Fibroblast of lung (primary cell): ENCODE measurements around the gene ME1. TPM values are rescaled to one million over a fixed set of nuclear protein-coding genes. Genes with fewer than 3 reads are reported as not detected.
"Not testable (repeated sequence)": the region's sequence is repeated elsewhere in the genome, so short reads cannot be mapped to it uniquely, and the experiment has no call there.

ENCODE experiments used
- DNase-seq, 2 donors: peaks; one replicate each; pipeline versions ENCODE4 v3.0.0 to v3.0.0-alpha.2; 2010; ENCODE audit warnings: low read depth in 2 of 2
- H2AFZ ChIP-seq: 2 replicates; pipeline ENCODE4 v1.5.1; 2012; ENCODE audit warnings: low read length, control low read depth, inconsistent platforms
- H3K27ac ChIP-seq: 2 replicates; pipeline ENCODE4 v1.5.1; 2011; ENCODE audit warnings: low read length, control low read depth; ENCODE audit not compliant: insufficient read depth
- H3K27me3 ChIP-seq: 2 replicates; pipeline ENCODE4 v1.5.1; 2011; ENCODE audit warnings: mild to moderate bottlenecking, low read length; ENCODE audit not compliant: control insufficient read depth, insufficient read depth
- H3K36me3 ChIP-seq: 2 replicates; pipeline ENCODE4 v1.5.1; 2011; ENCODE audit warnings: low read length; ENCODE audit not compliant: control insufficient read depth, insufficient read depth
- H3K4me1 ChIP-seq: 2 replicates; pipeline ENCODE4 v1.5.1; 2011; ENCODE audit warnings: low read length; ENCODE audit not compliant: control insufficient read depth, insufficient read depth; ENCODE audit errors: extremely low read depth
- H3K4me2 ChIP-seq: 2 replicates; pipeline ENCODE4 v1.5.1; 2011; ENCODE audit warnings: low read length, control low read depth; ENCODE audit not compliant: insufficient read depth; ENCODE audit errors: extremely low read depth
- H3K4me3 ChIP-seq, 4 experiments: fragments of 200-600 bp in 1 of 4; sonication (generic) in 1 of 4; replicated peaks in 1 of 4; 2 replicates each; pipeline ENCODE4 v1.5.1; 2011 to 2016; ENCODE audit warnings: low read length in 4 of 4, low read depth in 3 of 4, mild to moderate bottlenecking in 3 of 4, control low read depth in 2 of 4, inconsistent platforms in 1 of 4, mixed read lengths in 1 of 4; ENCODE audit not compliant: insufficient read depth in 1 of 4; ENCODE audit errors: control extremely low read depth in 1 of 4
- H3K79me2 ChIP-seq: 2 replicates; pipeline ENCODE4 v1.5.1; 2012; ENCODE audit warnings: mild to moderate bottlenecking, low read length, inconsistent platforms; ENCODE audit not compliant: control insufficient read depth, insufficient read depth
- H3K9ac ChIP-seq: 2 replicates; pipeline ENCODE4 v1.5.1; 2011; ENCODE audit warnings: mild to moderate bottlenecking, low read length, control low read depth; ENCODE audit not compliant: insufficient read depth
- H3K9me3 ChIP-seq: 2 replicates; pipeline ENCODE4 v1.5.1; 2012; ENCODE audit warnings: low read depth, low read length; ENCODE audit not compliant: control insufficient read depth, insufficient read depth
- H4K20me1 ChIP-seq: 2 replicates; pipeline ENCODE4 v1.5.1; 2011; ENCODE audit warnings: low read length; ENCODE audit not compliant: control insufficient read depth, insufficient read depth; ENCODE audit errors: extremely low read depth
- EZH2 ChIP-seq: IDR thresholded peaks from 2 replicates; pipeline ENCODE4 v1.5.1; 2012; ENCODE audit warnings: low read length, control low read depth, mild to moderate bottlenecking; ENCODE audit errors: missing control alignments
- polyA plus RNA-seq, 2 donors: library from polyadenylated mRNA; depleted of rRNA in 1 of 2; stranded (reverse) in 1 of 2; unstranded in 1 of 2; fragments of >200 nt; gene quantifications; 2 replicates each; pipeline ENCODE4 v1.2.1, GENCODE V29; 2011 to 2012; ENCODE audit warnings: missing spikeins in 1 of 2
- total RNA-seq: library from RNA; depleted of rRNA; stranded (reverse); fragments of >200 nt; gene quantifications from 2 replicates; pipeline ENCODE4 v1.2.1, GENCODE V29; 2014
- TF ChIP-seq, protein P1 (sequence below), 2 donors: IDR thresholded peaks in 1 of 2; conservative IDR thresholded peaks in 1 of 2; 1 replicate in 1 of 2; 2 replicates in 1 of 2; pipeline ENCODE4 v1.5.1; 2011 to 2012; ENCODE audit warnings: low read length in 2 of 2, control low read depth in 1 of 2, inconsistent platforms in 1 of 2, low read depth in 1 of 2, mild to moderate bottlenecking in 1 of 2

ME1 gene
- total and polyA plus RNA-seq, 2 donors (not counting 1 experiment from before 2014, with no cell fraction given) = 35.8 to 44.3 TPM

DNA sequence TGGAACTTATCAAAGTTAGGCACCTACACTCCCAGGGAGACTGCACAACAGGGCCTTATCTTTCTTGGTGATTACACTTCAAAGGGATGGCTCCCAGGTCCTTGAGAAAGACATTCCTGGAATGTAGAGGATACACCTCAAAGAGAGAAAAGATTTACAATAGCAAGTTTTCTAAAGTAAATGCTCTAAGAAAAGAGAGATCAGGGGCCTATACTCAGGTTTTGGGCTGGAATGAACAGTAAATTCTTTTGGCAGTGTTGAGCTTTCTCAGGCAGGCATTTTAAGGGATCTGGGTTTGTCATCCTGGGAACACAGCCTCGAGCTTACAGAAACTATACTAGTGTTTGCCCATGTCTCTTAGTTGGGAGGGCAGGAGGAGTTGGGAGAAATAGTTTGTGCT lies 31.7 kb upstream of the ME1 start:
- Histone ChIP-seq H3K79me2 (no peaks in the 10 kb centered on the region), H3K9ac (no peak overlapping the region), H3K36me3 (no peaks in the 10 kb centered on the region), H3K4me1 (no peaks in the 10 kb centered on the region), H3K27ac (no peak overlapping the region), H4K20me1 (no peaks in the 10 kb centered on the region), H3K4me2 (no peak overlapping the region), H3K27me3 (no peaks in the 10 kb centered on the region), H3K4me3 (no peak overlapping the region), H2AFZ (no peak overlapping the region), H3K9me3 (no peaks in the 10 kb centered on the region)
- DNase-seq = no peak
- no peak for TF ChIP-seq EZH2
- TF ChIP-seq, protein P1, sequence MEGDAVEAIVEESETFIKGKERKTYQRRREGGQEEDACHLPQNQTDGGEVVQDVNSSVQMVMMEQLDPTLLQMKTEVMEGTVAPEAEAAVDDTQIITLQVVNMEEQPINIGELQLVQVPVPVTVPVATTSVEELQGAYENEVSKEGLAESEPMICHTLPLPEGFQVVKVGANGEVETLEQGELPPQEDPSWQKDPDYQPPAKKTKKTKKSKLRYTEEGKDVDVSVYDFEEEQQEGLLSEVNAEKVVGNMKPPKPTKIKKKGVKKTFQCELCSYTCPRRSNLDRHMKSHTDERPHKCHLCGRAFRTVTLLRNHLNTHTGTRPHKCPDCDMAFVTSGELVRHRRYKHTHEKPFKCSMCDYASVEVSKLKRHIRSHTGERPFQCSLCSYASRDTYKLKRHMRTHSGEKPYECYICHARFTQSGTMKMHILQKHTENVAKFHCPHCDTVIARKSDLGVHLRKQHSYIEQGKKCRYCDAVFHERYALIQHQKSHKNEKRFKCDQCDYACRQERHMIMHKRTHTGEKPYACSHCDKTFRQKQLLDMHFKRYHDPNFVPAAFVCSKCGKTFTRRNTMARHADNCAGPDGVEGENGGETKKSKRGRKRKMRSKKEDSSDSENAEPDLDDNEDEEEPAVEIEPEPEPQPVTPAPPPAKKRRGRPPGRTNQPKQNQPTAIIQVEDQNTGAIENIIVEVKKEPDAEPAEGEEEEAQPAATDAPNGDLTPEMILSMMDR (conservative IDR thresholded peaks at IDR 0.05 in 1 of 2, IDR thresholded peaks at IDR 0.05 in 1 of 2; ENCODE audit: low read depth in 1 of 2, low read length in 2 of 2) = no peak

GRCh38 chr6:83461438-83461837 lies 30.6 kb upstream of the ME1 start:
- no peaks in the 10 kb centered on the region for H3K36me3 ChIP-seq
- no peak overlapping the region for H3K27ac ChIP-seq
- no peak overlapping the region for H3K4me2 ChIP-seq
- no peak overlapping the region for H3K4me3 ChIP-seq
- no peaks in the 10 kb centered on the region for H4K20me1 ChIP-seq
- no peaks in the 10 kb centered on the region for H3K27me3 ChIP-seq
- H3K4me1 ChIP-seq = no peaks in the 10 kb centered on the region
- H3K79me2 ChIP-seq = no peaks in the 10 kb centered on the region
- H3K9ac ChIP-seq = no peak overlapping the region
- no peak overlapping the region for H2AFZ ChIP-seq
- no peak for DNase-seq
- TF ChIP-seq EZH2 = no peak
- TF ChIP-seq, protein P1 (conservative IDR thresholded peaks at IDR 0.05 in 1 of 2, IDR thresholded peaks at IDR 0.05 in 1 of 2; ENCODE audit: low read depth in 1 of 2, low read length in 2 of 2) = no peak
- no peaks in the 10 kb centered on the region for H3K9me3 ChIP-seq

GRCh38 chr6:83459663-83460062 lies 28.8 kb upstream of the ME1 start:
- Histone ChIP-seq H3K27me3 (no peaks in the 10 kb centered on the region), H3K4me1 (no peaks in the 10 kb centered on the region), H3K9me3 (no peaks in the 10 kb centered on the region), H3K79me2 (no peaks in the 10 kb centered on the region), H2AFZ (no peak overlapping the region), H3K36me3 (no peaks in the 10 kb centered on the region), H3K4me3 (no peak overlapping the region), H4K20me1 (no peaks in the 10 kb centered on the region), H3K4me2 (no peak overlapping the region), H3K9ac (no peak overlapping the region), H3K27ac (no peak overlapping the region)
- DNase-seq = no peak
- TF ChIP-seq, protein P1 (conservative IDR thresholded peaks at IDR 0.05 in 1 of 2, IDR thresholded peaks at IDR 0.05 in 1 of 2; ENCODE audit: low read depth in 1 of 2, low read length in 2 of 2) = no peak
- no peak for TF ChIP-seq EZH2

- not testable (repeated sequence) for H3K9ac ChIP-seq, H4K20me1 ChIP-seq, H3K4me2 ChIP-seq, H3K4me1 ChIP-seq, H2AFZ ChIP-seq, H3K9me3 ChIP-seq, H3K4me3 ChIP-seq, H3K27ac ChIP-seq, H3K79me2 ChIP-seq, DNase-seq, H3K36me3 ChIP-seq, H3K27me3 ChIP-seq
These were observed 19.2 kb upstream of the ME1 start for GRCh38 chr6:83450015-83450414.

GRCh38 chr6:83444086-83444699 lies 13.3 kb upstream of the ME1 start:
- H2AFZ ChIP-seq, H4K20me1 ChIP-seq, H3K27ac ChIP-seq, H3K4me2 ChIP-seq, H3K79me2 ChIP-seq, H3K9ac ChIP-seq, H3K9me3 ChIP-seq, H3K4me3 ChIP-seq, DNase-seq, H3K4me1 ChIP-seq, H3K36me3 ChIP-seq, H3K27me3 ChIP-seq: not testable (repeated sequence)
